WERI-Rb-1 (cell line): ENCODE results near the gene SHISA6.

Experiments used
- DNase-seq: peaks from one replicate; pipeline ENCODE4 v3.0.0-alpha.2; 2020
- H3K27ac ChIP-seq: fragments of 250-450 bp; sonication (Bioruptor Pico); 2 replicates; pipeline ENCODE4 v1.5.1; 2020; ENCODE audit warnings: mild to moderate bottlenecking, moderate library complexity
- H3K27me3 ChIP-seq: fragments of 250-450 bp; sonication (Bioruptor Pico); 2 replicates; pipeline ENCODE4 v1.5.1; 2021; ENCODE audit warnings: mild to moderate bottlenecking, low read depth, moderate library complexity; ENCODE audit not compliant: insufficient read depth, severe bottlenecking
- H3K36me3 ChIP-seq: fragments of 250-450 bp; sonication (Bioruptor Pico); 2 replicates; pipeline ENCODE4 v1.5.1; 2020; ENCODE audit warnings: mild to moderate bottlenecking, moderate library complexity
- H3K4me3 ChIP-seq: 2 replicates; pipeline ENCODE4 v1.5.1; 2011; ENCODE audit warnings: low read depth, mild to moderate bottlenecking, control low read depth, low read length
- H3K9me3 ChIP-seq: fragments of 250-450 bp; sonication (Bioruptor Pico); 2 replicates; pipeline ENCODE4 v1.5.1; 2021; ENCODE audit warnings: mild to moderate bottlenecking, moderate library complexity; ENCODE audit not compliant: severe bottlenecking
- TF ChIP-seq, protein P1 (sequence below): IDR thresholded peaks from 2 replicates; pipeline ENCODE4 v1.5.1; 2011; ENCODE audit warnings: low read depth, mild to moderate bottlenecking, control low read depth, inconsistent platforms, low read length

SHISA6 gene

DNA sequence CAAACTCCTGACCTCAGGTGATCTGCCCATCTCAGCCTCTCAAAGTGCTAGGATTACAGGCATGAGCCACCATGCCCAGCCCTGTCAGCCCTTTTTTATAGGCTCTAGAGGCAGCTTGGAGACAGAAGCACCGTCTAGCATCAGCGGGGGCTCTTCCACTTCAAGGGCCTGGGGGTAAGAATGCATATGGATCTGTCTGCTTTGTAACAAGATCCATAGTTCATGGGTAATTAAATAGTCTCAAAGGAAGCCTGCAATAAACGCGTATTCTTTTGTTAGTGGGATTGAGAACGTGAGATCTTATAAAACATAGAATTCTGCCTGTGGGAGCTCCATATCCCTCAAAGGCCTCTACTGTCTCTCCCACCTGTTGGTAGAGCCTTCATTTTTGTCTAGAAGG lies 142.1 kb downstream of the SHISA6 start:
- H3K9me3 ChIP-seq, result no peaks in the 10 kb centered on the region
- H3K4me3 ChIP-seq, result no peak overlapping the region
- no peaks in the 10 kb centered on the region for H3K36me3 ChIP-seq
- H3K27ac ChIP-seq, result no peak overlapping the region
- peaks cover 7% of the 10 kb centered on the region for H3K27me3 ChIP-seq
- TF ChIP-seq, protein P1, sequence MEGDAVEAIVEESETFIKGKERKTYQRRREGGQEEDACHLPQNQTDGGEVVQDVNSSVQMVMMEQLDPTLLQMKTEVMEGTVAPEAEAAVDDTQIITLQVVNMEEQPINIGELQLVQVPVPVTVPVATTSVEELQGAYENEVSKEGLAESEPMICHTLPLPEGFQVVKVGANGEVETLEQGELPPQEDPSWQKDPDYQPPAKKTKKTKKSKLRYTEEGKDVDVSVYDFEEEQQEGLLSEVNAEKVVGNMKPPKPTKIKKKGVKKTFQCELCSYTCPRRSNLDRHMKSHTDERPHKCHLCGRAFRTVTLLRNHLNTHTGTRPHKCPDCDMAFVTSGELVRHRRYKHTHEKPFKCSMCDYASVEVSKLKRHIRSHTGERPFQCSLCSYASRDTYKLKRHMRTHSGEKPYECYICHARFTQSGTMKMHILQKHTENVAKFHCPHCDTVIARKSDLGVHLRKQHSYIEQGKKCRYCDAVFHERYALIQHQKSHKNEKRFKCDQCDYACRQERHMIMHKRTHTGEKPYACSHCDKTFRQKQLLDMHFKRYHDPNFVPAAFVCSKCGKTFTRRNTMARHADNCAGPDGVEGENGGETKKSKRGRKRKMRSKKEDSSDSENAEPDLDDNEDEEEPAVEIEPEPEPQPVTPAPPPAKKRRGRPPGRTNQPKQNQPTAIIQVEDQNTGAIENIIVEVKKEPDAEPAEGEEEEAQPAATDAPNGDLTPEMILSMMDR, result no peak
- DNase-seq, result no peak

DNA sequence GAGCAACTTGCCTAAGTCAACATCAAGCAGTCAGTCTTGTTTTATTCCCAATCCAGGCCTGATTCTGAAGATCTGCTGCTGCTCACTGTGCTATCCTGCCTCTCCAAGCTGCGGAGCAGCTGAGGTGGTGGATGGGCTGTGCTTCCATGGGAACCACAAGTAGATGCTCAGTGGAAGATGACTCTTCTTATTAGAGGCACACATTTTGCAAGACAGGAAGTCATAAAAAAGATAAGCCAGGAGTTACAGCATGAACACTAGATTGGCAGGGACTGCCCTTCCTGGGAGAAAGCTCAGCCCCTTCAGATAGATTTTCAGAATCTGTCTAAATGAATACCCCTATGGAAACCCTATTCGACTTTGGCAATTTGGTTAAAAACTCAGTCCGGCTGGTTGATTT lies 143.1 kb downstream of the SHISA6 start:
- Histone ChIP-seq H3K4me3 (no peak overlapping the region), H3K27ac (no peak overlapping the region), H3K9me3 (no peaks in the 10 kb centered on the region), H3K27me3 (peaks cover 7% of the 10 kb centered on the region), H3K36me3 (no peaks in the 10 kb centered on the region)
- TF ChIP-seq, protein P1, result no peak
- DNase-seq, result no peak

DNA sequence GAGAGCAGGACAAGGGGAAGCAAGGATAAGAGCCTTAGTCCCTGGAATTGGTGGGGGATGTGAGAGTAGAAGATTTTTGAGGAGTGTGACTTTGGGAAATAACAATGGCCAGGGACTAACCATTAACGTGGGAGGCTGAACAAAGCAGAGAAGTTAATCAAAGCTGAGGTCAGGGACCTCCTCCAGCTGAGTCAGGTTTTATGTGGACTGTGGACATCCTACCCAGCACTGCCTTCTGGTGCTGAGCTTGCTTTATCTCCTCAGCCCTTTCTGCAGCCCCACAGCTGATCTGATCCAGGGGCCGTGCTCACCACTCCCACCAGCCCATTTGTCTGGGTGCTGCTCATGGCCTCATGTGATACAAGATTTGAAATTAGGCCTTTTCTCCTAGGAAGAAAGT lies 146.6 kb downstream of the SHISA6 start:
- no peaks in the 10 kb centered on the region for H3K36me3 ChIP-seq
- DNase-seq, result no peak
- no peak overlapping the region for H3K4me3 ChIP-seq
- TF ChIP-seq, protein P1, result no peak
- H3K9me3 ChIP-seq, result no peaks in the 10 kb centered on the region
- H3K27me3 ChIP-seq, result peaks cover 4% of the 10 kb centered on the region
- H3K27ac ChIP-seq, result no peak overlapping the region

DNA sequence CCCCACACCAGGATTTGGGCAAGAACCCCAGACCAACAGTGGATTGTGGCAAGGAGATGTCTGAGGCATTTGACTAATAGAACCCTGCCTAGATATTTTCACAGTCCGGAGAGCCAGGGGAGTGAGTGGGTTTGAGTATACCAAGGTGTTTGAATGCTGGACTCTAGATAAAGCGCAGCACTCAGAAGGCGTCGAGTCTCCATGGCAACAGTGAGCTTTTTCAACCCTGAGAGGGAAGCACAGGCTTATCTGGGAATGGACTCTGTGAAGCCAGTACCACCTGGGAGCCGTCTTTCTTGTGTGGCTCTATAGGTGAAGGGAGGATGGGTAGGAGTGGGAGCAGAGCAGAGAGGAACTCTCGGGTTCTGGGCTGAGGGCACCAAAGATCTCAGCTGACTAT lies 147.0 kb downstream of the SHISA6 start:
- TF ChIP-seq, protein P1, result no peak
- no peak for DNase-seq
- H3K27me3 ChIP-seq, result peaks cover 4% of the 10 kb centered on the region
- H3K27ac ChIP-seq, result no peak overlapping the region
- H3K4me3 ChIP-seq, result no peak overlapping the region
- H3K36me3 ChIP-seq, result no peaks in the 10 kb centered on the region
- H3K9me3 ChIP-seq, result no peaks in the 10 kb centered on the region

DNA sequence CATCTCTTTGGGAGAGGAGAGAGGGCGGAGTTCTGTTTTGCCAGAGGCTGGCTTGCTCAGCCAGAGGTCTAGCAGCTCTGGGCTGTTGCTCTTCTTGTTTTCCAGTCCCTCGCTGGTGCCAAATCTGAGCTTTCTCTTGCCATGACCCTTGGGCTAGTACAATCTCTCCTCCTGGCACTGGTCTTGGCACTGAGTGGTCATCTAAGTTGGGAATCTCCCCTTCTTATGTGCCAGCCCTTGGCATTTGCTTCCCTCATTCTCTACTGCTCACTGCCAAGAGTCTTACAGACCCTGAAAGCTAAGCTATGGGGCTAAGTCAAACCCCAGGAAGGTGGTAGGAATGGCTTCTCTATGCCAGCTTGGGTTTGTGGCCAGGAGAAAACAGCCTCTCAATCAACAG lies 148.6 kb downstream of the SHISA6 start:
- Histone ChIP-seq H3K27ac (no peak overlapping the region), H3K9me3 (no peaks in the 10 kb centered on the region), H3K4me3 (no peak overlapping the region), H3K36me3 (no peaks in the 10 kb centered on the region), H3K27me3 (peaks cover 4% of the 10 kb centered on the region)
- no peak for DNase-seq
- TF ChIP-seq, protein P1, result no peak

DNA sequence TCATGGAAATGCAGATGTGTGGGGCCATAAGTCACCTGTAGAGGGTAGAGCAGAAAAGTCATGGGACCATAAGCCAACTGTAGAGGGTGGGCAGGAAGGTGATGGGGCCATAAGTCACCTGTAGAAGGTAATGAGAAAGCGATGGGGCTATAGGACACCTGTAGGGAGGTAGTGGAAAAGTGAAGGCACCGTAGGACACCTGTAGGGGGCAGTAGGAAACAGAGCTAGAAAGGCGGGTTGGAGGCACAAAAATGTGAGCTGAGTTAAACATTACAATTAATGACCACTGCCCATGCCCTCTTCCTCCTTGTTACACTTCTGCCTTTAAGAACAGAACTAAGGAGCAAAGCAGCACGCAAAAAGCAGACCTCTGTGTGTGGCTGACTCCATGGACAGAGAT lies 150.1 kb downstream of the SHISA6 start:
- H3K4me3 ChIP-seq, result no peak overlapping the region
- DNase-seq, result peak; percentile 46
- H3K9me3 ChIP-seq, result no peaks in the 10 kb centered on the region
- H3K27ac ChIP-seq, result no peak overlapping the region
- peaks cover 4% of the 10 kb centered on the region for H3K27me3 ChIP-seq
- TF ChIP-seq, protein P1, result peak; percentile 81
- H3K36me3 ChIP-seq, result no peaks in the 10 kb centered on the region
